HEK293T (cell line): ENCODE measurements around the gene SVIL.

Experiments
- CTCF ChIA-PET: fragments of 350-600 bp; formaldehyde crosslinking; extraction: SDS; loops from one replicate; lab custom pipeline; 2021; ENCODE audit warnings: antibody characterized with exemption, inconsistent platforms; lab: Yijun Ruan, JAX
- POLR2A ChIA-PET: fragments of 350-600 bp; formaldehyde crosslinking; extraction: SDS; loops from one replicate; lab custom pipeline; 2020; ENCODE audit warnings: antibody characterized with exemption, inconsistent platforms; lab: Yijun Ruan, JAX
- DNase-seq: peaks from one replicate; pipeline ENCODE4 v3.0.0; 2012; ENCODE audit warnings: mixed read lengths; ENCODE audit errors: extremely low spot score
- ARNT ChIP-seq: fragments of 450-650 bp; IDR thresholded peaks from 2 replicates; pipeline ENCODE4 v1.6.1; 2017; ENCODE audit warnings: mild to moderate bottlenecking
- BHLHE40 ChIP-seq: fragments of 450-650 bp; IDR thresholded peaks from 2 replicates; pipeline ENCODE4 v1.6.1; 2016; ENCODE audit warnings: mild to moderate bottlenecking, moderate library complexity, borderline replicate concordance
- CTBP1 ChIP-seq: fragments of 450-650 bp; IDR thresholded peaks from 2 replicates; pipeline ENCODE4 v1.6.1; 2016; ENCODE audit warnings: borderline replicate concordance
- ELF4 ChIP-seq: fragments of 450-650 bp; IDR thresholded peaks from 2 replicates; pipeline ENCODE4 v1.6.1; 2017; ENCODE audit warnings: antibody characterized with exemption
- FOXA1 ChIP-seq: fragments of 450-650 bp; IDR thresholded peaks from 2 replicates; pipeline ENCODE4 v1.6.1; 2016; ENCODE audit warnings: mild to moderate bottlenecking
- FOXK2 ChIP-seq: fragments of 450-650 bp; IDR thresholded peaks from 2 replicates; pipeline ENCODE4 v1.6.1; 2016; ENCODE audit warnings: mild to moderate bottlenecking
- FOXM1 ChIP-seq: fragments of 450-650 bp; IDR thresholded peaks from 2 replicates; pipeline ENCODE4 v1.6.1; 2017; ENCODE audit warnings: mild to moderate bottlenecking, borderline replicate concordance
- HDGF ChIP-seq: fragments of 450-650 bp; IDR thresholded peaks from 2 replicates; pipeline ENCODE4 v1.6.1; 2017; ENCODE audit warnings: antibody characterized with exemption, borderline replicate concordance
- L3MBTL2 ChIP-seq: fragments of 450-650 bp; conservative IDR thresholded peaks from 2 replicates; pipeline ENCODE4 v1.6.1; 2016; ENCODE audit warnings: mild to moderate bottlenecking
- LEF1 ChIP-seq: fragments of 450-650 bp; IDR thresholded peaks from 2 replicates; pipeline ENCODE4 v1.6.1; 2017; ENCODE audit warnings: mild to moderate bottlenecking, borderline replicate concordance
- NFRKB ChIP-seq: fragments of 450-650 bp; IDR thresholded peaks from 2 replicates; pipeline ENCODE4 v1.6.1; 2016; ENCODE audit warnings: mild to moderate bottlenecking, moderate library complexity
- PKNOX1 ChIP-seq: fragments of 450-650 bp; IDR thresholded peaks from 2 replicates; pipeline ENCODE4 v1.6.1; 2016
- SP1 ChIP-seq: fragments of 450-650 bp; IDR thresholded peaks from 2 replicates; pipeline ENCODE4 v1.6.1; 2017
- SUZ12 ChIP-seq: fragments of 450-650 bp; IDR thresholded peaks from 2 replicates; pipeline ENCODE4 v1.6.1; 2016; ENCODE audit warnings: mild to moderate bottlenecking
- TARDBP ChIP-seq: fragments of 450-650 bp; IDR thresholded peaks from 2 replicates; pipeline ENCODE4 v1.6.1; 2016
- ZNF384 ChIP-seq: fragments of 450-650 bp; IDR thresholded peaks from 2 replicates; pipeline ENCODE4 v1.6.1; 2016

SVIL gene

GRCh38 chr10:29671968-29672367 is 37.2 kb upstream of the SVIL start:
- ChIA-PET CTCF (no interaction called here), POLR2A (no interaction called here)
- no peak for TF ChIP-seq ZNF384
- DNase-seq = no peak

- no peak for TF ChIP-seq TARDBP
- TF ChIP-seq PKNOX1 = no peak
- TF ChIP-seq LEF1 = no peak
- TF ChIP-seq ELF4 = no peak
- TF ChIP-seq L3MBTL2 = no peak
- TF ChIP-seq ZNF384 = no peak
- no peak for TF ChIP-seq FOXK2
- no peak for TF ChIP-seq ARNT
- TF ChIP-seq CTBP1 = no peak
- no peak for TF ChIP-seq BHLHE40
- TF ChIP-seq HDGF = no peak
- TF ChIP-seq NFRKB = no peak
- no peak for TF ChIP-seq FOXM1
- no peak for TF ChIP-seq SP1
- TF ChIP-seq SUZ12 = no peak
- no peak for TF ChIP-seq FOXA1
- ChIA-PET CTCF (no interaction called here), POLR2A (no interaction called here)
- DNase-seq = no peak
Measured at GRCh38 chr10:29671228-29671780, 36.5 kb upstream of the SVIL start.

GRCh38 chr10:29670761-29671160 is 36.0 kb upstream of the SVIL start:
- TF ChIP-seq NFRKB (no peak), L3MBTL2 (no peak), TARDBP (no peak), FOXM1 (no peak), PKNOX1 (no peak), FOXA1 (no peak), ARNT (no peak), CTBP1 (no peak), SP1 (no peak), ZNF384 (no peak), LEF1 (no peak), BHLHE40 (no peak)
- CTCF ChIA-PET = interaction anchor here (0.6 kb wide), 1 partner anchor 1077 kb away, joined by 3 read pairs; no protein-coding TSS in a partner anchor
- DNase-seq = no peak
- POLR2A ChIA-PET = no interaction called here

- ChIA-PET POLR2A (no interaction called here), CTCF (no interaction called here)
- TF ChIP-seq PKNOX1 = no peak
- TF ChIP-seq SUZ12 = no peak
- TF ChIP-seq ZNF384 = no peak
- no peak for TF ChIP-seq FOXK2
- no peak for TF ChIP-seq HDGF
- no peak for TF ChIP-seq LEF1
- TF ChIP-seq ELF4 = no peak
- DNase-seq = no peak
Measured at GRCh38 chr10:29669149-29669548, 34.4 kb upstream of the SVIL start.

GRCh38 chr10:29668628-29669027 is 33.9 kb upstream of the SVIL start:
- ChIA-PET CTCF (no interaction called here), POLR2A (no interaction called here)
- DNase-seq = no peak
- TF ChIP-seq TARDBP (no peak), BHLHE40 (no peak), ELF4 (no peak), NFRKB (no peak), SUZ12 (no peak), ZNF384 (no peak), ARNT (no peak), SP1 (no peak), FOXM1 (no peak), L3MBTL2 (no peak), CTBP1 (no peak), HDGF (no peak), PKNOX1 (no peak), FOXK2 (no peak), FOXA1 (no peak), LEF1 (no peak)

GRCh38 chr10:29667191-29667590 is 32.4 kb upstream of the SVIL start:
- no peak for DNase-seq
- no peak for TF ChIP-seq SP1
- no peak for TF ChIP-seq ARNT
- TF ChIP-seq TARDBP = no peak
- no peak for TF ChIP-seq ELF4
- TF ChIP-seq SUZ12 = no peak
- TF ChIP-seq L3MBTL2 = no peak
- TF ChIP-seq FOXK2 = no peak
- TF ChIP-seq FOXA1 = no peak
- no peak for TF ChIP-seq ZNF384
- TF ChIP-seq HDGF = no peak
- no peak for TF ChIP-seq NFRKB
- no peak for TF ChIP-seq LEF1
- ChIA-PET POLR2A (no interaction called here), CTCF (interaction anchor here (0.7 kb wide), 1 partner anchor 903 kb away, joined by 3 read pairs; no protein-coding TSS in a partner anchor)

- TF ChIP-seq FOXK2 = no peak
- no peak for TF ChIP-seq SUZ12
- no peak for TF ChIP-seq ZNF384
- ChIA-PET CTCF (no interaction called here), POLR2A (no interaction called here)
- DNase-seq = no peak
Measured at GRCh38 chr10:29666201-29666600, 31.4 kb upstream of the SVIL start.
